Upper lobe of left lung (tissue), 4 donors: ENCODE measurements around the gene C6orf58.

ENCODE experiments used
- CTCF ChIP-seq, 6 experiments: fragments of 450-650 bp in 4 of 6; fragments of 200-600 bp in 2 of 6; sonication (generic) in 2 of 6; IDR thresholded peaks; one replicate each; pipeline ENCODE4 v1.5.1; 2016 to 2019; ENCODE audit warnings: antibody characterized with exemption in 6 of 6
- EP300 ChIP-seq, 4 donors: sonication (generic); formaldehyde crosslinking; IDR thresholded peaks; one replicate each; pipeline ENCODE4 v1.5.1; 2017; ENCODE audit warnings: antibody characterized with exemption in 4 of 4, control low read depth in 2 of 4
- POLR2A ChIP-seq, 4 donors: fragments of 450-650 bp; IDR thresholded peaks; one replicate each; pipeline ENCODE4 v1.5.1; 2016 to 2017; ENCODE audit warnings: antibody characterized with exemption in 4 of 4, mild to moderate bottlenecking in 2 of 4

GRCh38 chr6:127564761-127565160 lies 12.2 kb upstream of the C6orf58 start:
- TF ChIP-seq CTCF (IDR thresholded peaks at IDR 0.05) = no peak
- no peak for TF ChIP-seq POLR2A (IDR thresholded peaks at IDR 0.05)
- no peak for TF ChIP-seq EP300 (IDR thresholded peaks at IDR 0.05)
